Activated CD8-positive, alpha-beta memory T cell treated with anti-CD3 and anti-CD28 coated beads for 4 hours (primary cell): Measurements from ENCODE around the gene DNM2.

ENCODE experiments used
- DNase-seq, 2 donors: peaks; one replicate each; pipeline ENCODE4 v3.0.0-alpha.2; 2020; ENCODE audit warnings: low read depth in 2 of 2

DNM2 gene

DNA sequence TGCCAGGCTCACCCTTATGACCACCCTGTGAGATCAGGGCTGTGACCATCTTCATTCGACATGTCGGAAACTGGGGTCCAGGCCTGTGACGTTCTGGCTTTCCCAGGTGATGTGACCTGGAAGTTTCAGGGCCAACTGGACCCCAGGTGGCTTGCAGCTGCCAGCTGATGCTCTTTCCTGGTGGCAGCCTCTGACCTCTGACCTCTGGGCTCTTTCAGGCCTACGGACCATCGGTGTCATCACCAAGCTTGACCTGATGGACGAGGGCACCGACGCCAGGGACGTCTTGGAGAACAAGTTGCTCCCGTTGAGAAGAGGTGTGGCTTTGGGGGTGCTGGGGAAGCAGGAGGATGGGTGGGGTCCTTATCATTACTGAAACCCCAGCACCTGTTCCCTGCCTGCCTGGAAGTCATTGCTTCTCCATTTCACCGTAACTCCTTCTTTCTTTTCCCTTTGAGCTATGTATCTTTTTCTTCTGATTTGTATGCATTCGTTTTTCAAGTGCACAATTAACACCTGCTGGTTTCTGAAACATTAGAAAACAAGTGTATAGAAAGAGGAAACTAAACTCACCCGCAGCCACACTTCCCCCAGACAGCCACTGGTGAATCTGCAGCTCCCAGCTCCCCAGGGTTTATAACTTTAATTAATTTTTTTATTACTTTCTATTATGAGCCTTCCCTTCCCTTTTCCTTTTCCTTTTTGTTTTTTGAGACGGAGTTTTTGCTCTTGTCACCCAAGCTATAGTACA, 59.2 kb downstream of the DNM2 start:
- DNase-seq: no peak

DNA sequence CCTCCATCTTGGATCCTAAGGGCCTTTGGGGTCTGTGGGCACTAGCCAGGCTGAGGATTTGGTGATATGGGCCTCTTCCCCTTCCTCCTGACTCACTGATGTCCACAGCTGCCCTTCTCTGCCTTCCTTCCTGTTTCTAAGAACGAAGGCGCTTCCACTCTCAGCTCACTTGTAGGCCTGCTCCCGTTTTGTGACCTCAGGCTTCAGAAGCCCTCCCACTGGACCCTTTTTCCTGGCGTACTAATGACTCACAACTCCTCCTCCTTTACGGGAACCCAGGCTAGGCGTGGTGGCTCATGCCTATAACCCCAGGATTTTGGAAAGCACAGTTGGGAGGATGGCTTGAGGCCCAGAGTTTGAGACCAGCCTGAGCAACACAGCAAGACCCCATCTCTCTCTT, 62.5 kb downstream of the DNM2 start:
- DNase-seq: no peak

DNA sequence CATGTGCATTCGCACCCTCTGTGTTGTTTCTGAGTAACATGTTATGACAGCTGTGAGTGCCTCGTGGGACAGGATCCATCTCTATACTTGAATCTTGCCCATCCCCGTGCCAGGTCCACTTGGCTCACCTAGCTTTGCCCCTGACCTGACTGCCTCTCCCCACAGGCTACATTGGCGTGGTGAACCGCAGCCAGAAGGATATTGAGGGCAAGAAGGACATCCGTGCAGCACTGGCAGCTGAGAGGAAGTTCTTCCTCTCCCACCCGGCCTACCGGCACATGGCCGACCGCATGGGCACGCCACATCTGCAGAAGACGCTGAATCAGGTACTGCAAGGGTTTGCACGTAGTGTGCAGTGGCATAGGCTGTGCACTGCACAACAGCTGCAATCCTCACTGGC, 64.9 kb downstream of the DNM2 start:
- no peak for DNase-seq

- DNase-seq: no peak
These were observed 66.4 kb downstream of the DNM2 start for GRCh38 chr19:10784257-10784656.

DNA sequence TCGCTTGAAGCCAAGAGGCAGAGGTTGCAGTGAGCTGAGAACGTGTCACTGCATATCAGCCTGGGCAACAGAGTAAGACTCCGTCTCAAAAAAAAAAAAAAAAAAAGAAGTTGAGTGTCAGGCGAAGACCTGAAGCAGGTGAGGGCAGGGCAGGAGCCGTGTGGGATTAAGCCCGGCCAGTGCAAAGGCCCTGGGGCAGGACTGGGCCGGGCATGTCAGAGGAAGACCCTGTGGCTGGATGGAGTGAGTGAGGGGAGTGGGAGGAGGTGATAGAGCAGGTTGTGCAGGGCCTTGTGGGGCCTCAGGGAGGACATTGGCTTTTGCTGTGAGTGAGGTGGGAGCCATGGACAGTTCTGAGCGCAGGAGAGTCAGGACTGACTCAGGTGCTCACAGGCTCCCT, 70.3 kb downstream of the DNM2 start:
- no peak for DNase-seq

DNA sequence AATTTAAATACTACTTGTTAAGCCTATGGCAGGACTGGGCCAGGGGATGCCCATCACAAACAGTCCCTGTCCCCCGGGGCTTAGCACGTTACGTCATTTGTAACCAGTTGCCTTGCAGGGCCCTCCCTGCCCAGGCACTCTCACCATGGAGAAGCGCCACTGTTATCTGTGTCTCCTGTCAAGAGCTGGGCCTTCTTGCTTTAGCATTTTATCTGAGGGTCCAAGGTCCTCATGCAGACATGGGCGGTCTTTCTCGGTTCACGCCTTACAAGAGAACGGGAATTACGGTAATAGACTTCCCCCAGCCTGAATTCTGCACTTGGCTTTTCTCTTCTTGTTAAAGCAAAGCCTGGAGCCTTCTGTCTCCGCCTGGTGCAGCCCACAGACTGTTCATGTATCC, 72.0 kb downstream of the DNM2 start:
- DNase-seq: no peak

DNA sequence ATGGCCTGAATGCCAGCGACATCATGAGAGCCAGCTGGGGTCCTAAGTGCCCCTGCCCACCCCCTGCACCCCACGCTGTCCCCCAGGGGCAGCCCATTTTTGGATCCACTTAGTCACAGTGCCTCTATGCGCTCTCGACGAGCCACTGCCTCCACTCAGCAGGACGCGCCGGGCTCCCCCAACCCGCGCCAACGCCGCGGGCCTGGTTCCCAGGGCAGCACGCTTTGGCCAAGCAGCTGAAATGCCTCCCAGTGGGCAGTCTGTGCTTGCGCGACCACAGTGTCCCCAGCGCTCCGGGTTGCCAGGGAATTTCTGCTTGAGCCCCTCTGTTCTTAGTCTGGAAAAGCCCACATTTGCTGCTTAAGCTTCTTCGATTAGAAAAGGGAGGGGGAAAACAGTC, 78.8 kb downstream of the DNM2 start:
- no peak for DNase-seq

- DNase-seq: peak; percentile 22 to 29
These were observed 79.2 kb downstream of the DNM2 start for GRCh38 chr19:10797078-10797477.

DNA sequence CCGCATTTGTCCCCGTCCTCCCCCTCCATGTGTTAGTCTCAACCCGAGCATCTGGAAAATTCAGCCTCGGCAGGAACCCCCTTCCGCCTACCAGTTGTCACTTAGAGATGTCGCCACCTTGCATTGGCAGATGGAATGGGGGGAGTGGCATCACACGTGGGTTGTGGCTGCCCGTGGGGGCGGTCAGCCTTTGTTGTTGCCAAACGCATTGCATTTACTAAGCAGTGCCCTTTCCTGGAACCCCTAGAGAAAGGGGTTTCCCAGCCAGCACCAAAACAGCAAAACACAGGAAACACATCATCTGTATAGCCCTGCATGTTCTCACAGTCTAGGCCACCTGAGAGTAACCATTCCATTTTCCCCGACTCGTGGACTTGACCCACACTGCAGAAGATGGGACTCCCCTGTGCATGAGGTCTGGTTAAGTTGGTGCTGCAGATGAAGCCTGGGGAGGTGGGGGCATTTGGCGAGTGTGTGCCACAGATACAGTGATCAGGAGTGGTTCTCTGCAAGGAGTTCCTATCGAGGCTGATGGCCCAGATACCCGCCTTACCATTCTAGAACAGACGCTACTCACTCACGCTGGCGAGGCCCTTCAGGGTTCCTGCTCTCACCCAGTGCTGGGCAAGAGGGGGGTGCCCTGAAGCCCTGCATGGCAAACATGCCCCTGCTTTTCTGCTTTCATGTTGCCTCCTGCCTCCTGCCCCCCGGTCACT, 79.8 kb downstream of the DNM2 start:
- peak; percentile 78 to 89 for DNase-seq

DNA sequence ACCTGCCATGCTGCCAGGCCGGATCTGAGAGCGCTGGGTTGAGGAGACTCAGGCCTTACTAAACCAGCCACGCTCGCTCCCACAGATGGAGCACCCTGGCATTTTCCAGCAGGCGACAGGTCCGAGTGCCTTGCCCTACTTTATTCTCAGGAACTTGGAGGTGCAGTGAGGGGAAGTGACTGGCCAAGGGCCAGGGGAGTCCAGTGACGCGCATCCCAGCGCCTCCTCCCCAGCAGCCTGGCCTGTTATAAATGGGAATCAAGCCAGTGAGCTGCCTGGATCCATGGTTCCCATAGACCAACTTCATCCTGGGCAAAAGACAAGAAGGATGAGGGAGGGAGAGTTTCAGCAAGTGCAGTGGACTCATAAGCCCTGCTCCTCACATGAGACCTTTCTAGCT, 82.6 kb downstream of the DNM2 start:
- DNase-seq: no peak

- no peak for DNase-seq
These were observed 84.6 kb downstream of the DNM2 start for GRCh38 chr19:10802479-10802878.

DNA sequence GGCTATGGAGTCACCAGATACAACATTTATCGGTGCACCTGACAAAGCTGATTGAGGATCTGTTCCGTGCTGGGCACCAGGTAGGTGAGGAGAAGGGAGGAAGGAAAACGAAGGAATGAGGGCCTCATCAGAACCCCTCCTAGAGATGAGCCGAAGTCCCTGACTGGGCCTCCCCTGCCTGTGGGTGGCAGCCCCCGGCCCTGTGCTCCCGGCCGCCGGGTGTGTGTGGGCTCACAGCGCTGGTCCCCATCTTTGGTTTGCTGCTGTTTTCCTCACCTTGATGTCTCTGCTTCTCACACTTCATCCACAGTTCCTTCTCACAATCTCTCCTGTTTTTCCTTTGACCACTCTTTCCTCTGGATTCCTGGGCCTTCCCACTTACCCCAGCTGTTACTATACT, 85.4 kb downstream of the DNM2 start:
- no peak for DNase-seq

DNA sequence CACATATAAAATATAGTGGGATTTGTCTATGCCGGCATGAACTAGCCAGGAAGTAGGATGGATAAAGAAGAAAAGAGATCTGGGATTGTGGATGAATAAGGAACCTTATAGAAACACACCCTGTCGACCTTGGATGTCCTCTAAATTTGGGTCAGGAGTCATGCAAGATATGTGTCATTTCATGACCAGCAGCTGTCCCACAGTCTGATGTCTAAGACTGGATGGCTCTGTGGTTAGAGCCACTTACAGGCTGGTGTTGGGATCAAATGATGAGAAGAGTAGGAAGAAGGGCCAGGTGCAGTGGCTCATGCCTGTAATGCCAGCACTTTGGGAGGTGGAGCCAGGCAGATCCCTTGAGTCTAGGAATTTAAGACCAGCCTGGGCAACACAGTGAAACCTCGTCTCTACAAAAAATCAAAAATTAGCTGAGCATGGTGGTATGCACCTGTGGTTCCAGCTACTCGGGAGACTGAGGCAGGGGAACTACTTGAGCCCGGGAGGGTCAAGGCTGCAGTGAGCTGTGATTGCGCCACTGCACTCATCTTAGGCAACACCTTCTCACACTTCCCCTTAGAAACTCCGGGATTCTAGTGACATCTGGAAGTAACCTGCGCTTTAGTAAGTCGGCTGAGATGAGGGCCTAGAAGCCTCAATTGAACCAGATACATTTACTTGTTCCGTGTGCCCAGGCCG, 87.3 kb downstream of the DNM2 start:
- no peak for DNase-seq

- no peak for DNase-seq
These were observed 87.9 kb downstream of the DNM2 start for GRCh38 chr19:10805758-10806247.

- DNase-seq: no peak
These were observed 91.2 kb downstream of the DNM2 start for GRCh38 chr19:10808937-10809649.

GRCh38 chr19:10809651-10810285, 91.9 kb downstream of the DNM2 start:
- DNase-seq: no peak

DNA sequence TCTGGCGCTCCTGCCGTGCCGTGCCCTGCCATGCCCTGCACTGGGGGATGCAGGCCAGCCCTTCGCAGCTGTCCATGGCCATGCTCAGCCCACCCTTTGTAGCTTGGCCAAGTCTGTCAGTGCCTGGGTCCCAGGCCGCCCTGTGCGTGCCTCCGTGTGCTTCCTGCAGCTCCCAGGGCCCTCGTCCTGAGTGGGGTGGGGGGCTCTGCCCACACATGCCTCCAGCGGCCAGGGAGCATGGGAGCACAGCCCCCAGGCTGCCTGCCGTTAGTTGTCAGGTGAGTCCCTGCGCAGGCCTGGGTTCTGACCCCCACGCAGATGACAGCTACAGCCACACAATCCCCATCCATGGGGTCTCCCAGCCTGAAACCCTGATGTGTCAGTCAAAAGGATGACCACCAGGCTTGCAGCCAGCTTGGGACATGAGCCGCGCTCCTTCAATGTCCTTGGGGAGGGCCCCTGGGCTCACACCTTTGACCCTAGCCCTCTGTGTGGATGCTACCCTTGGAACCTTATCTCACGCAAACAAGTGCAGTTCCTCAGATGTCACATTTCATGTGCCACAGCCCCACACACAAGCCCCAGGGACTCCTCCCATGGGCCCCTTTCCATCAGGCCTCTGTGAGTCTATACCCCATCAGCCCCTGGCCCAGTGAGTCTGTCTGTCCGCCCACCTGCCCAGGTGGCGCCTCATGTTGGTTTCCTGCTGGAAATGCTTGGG, 93.7 kb downstream of the DNM2 start:
- DNase-seq: no peak

DNA sequence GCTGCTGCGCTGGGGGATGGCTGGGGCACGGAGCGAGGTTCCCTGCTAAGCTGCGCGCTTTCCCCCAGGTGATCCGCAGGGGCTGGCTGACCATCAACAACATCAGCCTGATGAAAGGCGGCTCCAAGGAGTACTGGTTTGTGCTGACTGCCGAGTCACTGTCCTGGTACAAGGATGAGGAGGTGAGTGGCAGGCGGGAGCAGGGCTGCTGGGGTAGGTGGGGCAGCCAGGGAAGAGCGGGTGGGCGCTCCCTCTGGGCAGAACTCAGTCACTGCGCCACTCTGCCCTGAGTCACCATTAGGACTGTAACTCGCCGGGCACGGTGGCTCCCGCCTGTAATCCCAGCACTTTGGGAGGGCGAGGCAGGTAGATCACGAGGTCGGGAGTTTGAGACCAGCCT, 94.3 kb downstream of the DNM2 start:
- DNase-seq: no peak

GRCh38 chr19:10812902-10813404, 95.1 kb downstream of the DNM2 start:
- DNase-seq: no peak

DNA sequence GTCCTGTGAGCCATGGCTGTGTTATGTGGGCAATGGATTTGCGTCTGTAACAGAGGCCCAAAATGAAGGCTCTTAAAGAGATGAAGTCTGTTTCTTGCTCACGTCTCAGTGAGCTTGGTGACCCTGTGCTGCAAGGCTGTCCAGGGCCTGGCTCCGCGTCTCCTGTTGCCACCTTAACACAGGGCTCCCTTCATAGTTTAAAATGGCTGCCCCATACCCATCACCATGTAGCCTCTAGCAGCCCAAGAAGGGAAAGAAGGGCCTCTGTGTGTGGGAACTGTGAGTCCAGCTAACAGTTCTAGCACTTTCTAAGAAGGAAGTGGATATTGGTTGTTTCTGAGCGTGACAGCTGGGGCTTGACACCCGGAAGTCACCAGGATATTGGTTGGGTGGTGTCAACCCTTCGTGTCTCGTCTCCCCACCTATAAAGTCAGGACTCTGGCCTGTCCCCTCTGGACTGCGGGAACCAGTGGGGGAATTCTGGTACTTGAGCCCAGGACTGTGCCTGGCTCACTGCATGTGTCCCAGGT, 97.2 kb downstream of the DNM2 start:
- DNase-seq: no peak
